Hematopoietic multipotent progenitor cell treated with erythropoietin and hydrocortisone succinate and interleukin-3 and kit ligand, for 15 days (in vitro differentiated cells): Measurements from ENCODE around the gene OAF.

ENCODE experiments used
- DNase-seq: peaks from one replicate; pipeline ENCODE4 v3.0.0-alpha.2; 2015; ENCODE audit warnings: low spot score

OAF gene

GRCh38 chr11:120183701-120184141 is 27.1 kb upstream of the OAF start:
- DNase-seq = no peak

- DNase-seq = no peak
Measured at GRCh38 chr11:120184371-120184945, 26.4 kb upstream of the OAF start.

- no peak for DNase-seq
Measured at GRCh38 chr11:120184946-120185705, 25.7 kb upstream of the OAF start.

- no peak for DNase-seq
Measured at GRCh38 chr11:120185706-120186455, 25.0 kb upstream of the OAF start.

DNA sequence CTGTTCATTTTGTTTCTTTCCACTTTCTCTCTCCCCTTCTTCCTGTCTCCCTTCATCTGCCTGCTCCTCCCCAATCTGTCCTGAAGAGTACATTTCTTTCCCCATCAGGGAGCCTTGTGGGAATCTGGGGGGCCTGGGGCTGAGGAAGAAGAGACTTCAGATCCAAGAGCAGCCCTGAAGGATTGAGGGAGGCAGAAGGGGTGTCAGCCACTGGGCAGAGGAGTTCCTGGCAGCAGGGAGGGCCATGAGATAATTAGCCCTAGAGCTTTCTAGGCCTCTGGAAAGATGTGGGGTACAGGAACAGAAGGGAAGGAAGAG is 24.4 kb upstream of the OAF start:
- no peak for DNase-seq

DNA sequence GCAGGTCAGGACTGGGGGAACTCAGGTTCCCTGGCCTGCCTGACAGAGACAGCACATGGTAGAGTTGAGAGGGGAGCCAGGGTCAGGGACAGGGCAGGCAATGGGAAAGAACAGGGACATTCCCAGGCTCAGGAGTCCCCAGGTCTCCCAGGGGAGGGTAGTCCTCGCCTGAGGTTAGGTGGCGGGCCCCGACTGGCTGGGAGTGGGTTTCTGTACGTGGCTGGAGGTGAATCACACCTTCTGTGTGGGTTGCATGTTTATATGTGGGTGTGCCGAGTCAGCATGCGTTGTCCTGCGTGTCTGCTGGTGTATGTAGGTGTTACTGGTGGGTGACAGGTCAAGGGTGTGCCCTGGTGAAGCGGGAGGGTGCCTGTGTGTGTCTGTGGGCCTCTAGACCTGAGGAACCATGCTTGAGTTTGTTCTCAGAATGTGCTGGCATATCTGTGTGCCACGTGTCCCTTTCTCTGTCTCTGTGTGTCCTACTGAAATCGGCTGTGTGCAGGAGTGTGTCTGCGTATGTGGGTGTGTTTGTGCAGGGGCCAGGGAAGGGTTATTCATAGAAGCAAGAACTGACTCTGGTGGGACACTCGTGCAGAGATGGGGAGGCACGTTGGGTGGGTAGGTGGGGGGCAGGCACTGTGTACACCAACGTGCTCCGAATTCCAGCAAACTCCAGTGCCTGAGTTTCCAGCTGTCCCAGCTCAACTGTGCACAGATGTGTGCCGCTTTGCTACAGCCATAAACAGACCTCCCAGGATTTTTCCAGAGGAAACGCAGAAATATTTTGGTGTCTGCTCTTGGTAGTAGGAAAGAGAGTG is 23.8 kb upstream of the OAF start:
- DNase-seq = no peak

DNA sequence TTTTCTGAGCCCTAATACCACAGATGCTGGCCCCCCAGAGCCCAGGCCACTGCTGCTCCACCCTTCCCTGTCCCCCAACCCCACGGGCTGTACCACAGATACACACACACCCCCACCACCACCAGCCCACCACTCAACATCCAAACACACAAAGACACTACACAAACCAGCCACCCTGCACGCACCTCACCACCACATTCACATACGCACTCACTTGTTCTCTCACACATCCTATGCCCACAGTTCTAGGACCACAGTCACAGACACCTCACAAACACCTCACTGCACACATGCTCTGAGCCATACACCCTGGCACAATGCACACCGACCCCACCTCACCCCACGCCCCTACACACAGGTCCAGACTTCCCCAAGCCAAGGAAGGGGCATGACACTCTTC is 22.5 kb upstream of the OAF start:
- DNase-seq = no peak

- no peak for DNase-seq
Measured at GRCh38 chr11:120188811-120189455, 21.9 kb upstream of the OAF start.

DNA sequence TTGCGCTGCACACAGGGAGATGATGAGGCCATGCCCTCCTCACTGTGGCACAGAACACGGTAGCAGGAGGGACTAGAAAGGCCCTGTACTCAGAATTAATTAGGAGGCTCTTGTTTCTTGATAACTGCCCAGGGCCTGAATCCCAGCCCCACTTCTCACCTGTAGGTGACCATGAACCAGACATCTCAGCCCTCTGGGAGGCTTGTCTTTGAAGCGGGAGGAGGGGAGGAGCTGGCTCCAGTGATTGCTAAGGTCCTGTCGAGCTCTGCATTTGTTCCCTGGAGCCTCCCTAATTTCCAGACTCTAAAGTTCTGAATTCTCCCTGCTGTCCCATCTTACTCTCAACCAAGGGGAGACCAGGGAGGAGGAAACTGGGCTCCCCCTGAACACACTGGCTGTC is 19.8 kb upstream of the OAF start:
- no peak for DNase-seq

DNA sequence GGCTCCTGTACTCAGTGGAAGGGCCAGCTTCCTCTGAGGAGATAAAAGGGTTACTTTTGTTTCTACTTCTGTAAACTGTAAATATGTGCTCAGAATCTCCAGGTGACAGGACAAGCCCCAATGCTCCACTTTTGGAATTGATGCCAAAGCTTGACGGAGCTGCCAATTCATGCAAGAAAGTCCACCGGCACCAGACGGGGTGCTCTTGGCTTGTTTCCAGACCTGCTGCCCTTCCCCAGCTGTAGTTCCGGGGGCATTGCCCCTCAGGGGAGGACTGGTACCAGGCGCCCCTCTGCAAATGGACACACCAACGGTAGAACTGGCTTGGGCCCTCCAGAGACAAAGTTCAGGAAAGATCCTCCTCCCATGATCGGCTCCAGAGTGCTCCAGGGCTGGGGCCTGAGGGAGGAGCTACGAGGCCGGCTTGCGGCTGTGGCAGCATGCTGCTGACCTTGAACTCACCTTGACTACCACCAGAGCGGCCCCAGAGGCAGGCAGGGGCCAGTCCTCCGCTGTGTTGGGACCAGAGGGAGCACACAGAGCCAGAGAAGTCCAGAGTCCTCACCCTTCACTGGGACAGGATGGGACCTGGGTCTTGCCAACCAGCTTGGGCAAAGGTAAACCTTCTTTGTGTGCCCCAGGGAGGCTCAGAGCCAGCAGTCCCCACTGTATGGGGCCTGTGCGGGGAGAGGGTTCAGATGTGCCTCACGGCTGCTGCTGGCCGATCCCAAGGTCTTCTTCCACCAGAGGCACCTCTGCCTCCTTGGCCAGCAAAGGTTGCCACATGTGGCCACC is 17.8 kb upstream of the OAF start:
- DNase-seq = no peak

GRCh38 chr11:120194166-120194565 is 16.7 kb upstream of the OAF start:
- DNase-seq = no peak

DNA sequence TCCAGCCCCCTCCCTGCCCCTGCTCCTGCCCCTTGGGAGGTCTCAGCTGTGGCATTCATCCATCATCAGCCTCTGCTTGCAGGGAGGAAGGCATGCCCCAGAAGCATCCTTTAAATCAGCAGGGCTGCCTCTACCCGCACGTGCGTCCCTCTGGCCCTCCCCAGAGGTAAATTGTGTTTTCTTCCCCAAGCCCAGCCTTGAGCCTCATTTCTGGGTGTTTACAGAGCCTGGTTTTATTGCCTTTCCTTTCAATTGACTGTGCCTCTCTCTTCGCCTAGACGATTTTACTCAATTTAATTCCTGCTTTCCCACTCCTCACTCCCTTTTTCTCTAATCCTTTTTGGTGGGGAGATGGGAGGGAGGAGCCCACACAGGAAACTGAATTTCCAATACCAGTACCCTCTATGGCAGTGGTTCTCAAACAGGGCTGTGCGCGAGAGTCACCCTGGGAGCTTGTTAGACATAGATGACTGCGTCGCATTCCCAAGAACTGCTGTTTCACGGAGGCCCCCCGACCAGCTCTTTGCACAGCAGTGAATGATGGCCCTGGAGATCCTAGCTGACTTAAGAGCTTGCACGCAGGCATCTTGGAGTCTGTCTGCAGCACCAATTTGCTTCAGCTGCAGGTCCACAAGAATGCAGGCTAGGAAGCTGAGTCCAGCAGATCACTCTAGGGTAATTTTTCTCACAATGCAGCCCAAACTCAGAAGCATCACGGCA is 15.1 kb upstream of the OAF start:
- no peak for DNase-seq

GRCh38 chr11:120196826-120197225 is 14.0 kb upstream of the OAF start:
- DNase-seq = no peak

DNA sequence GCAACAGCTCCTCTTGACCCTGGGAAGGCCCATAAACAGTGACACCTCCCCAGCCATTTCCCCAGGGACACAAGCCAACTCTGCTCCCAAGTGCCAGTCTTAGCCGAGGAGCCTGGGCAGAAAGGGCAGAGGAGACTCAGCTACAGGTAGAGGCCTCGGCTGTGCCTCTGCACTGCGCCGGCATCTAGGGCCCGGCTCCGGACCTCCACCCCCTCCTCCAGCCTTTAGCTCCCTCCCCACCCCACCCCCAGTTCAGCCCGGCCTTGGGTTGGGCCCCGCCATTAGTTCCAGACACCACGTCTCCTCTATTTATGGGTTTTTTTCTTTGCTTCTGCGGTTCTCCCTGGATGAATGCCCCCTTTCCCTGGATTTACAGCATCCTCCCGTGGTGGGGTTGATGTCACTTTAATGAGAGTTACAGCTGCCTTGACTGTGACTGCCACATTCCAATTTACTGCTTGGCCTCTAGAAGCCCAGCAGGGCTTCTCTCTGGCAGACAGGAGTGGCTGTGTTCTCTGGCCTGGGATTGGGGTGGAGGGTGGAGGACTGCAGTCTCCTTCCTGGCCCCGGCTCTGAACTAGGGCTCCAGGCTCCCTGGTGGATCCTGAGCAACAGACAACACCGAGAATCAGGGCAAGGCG is 13.5 kb upstream of the OAF start:
- no peak for DNase-seq

DNA sequence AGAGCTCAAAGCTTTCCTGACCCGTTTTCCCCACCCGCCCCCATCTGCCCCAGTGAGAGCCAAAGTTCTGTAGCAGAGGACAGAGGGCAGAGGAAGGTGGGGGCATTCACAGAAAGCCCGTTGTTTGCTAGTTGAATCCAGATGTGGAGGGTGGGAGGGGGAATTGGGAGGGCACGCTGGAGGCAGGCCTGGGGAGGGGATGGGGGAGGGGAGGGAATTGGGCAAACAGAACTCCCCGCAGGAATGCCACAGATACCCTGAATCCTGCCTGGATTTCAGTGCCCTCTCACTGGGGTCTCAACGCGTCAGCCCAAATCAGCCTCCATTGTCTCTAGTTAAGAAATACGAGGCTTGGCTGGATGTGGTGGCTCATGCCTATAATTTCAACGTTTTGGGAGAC is 12.9 kb upstream of the OAF start:
- no peak for DNase-seq

DNA sequence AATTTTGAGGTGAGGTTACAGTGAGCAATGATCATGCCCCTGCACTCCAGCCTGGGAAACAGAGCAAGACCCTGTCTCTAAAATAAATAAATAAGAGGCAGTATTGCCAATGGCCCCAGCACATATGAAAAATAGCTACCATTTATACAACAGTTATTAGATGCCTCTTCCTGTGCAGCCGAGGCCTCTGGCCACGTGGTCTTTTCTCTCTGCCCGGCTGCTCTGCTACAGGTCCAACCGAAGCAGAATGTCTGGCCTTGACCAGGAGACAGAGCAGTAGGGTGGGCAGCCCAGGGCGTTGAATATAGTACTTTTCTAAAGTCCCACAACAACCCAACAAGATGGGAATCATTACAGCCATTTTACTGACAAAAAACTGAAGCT is 12.4 kb upstream of the OAF start:
- no peak for DNase-seq

DNA sequence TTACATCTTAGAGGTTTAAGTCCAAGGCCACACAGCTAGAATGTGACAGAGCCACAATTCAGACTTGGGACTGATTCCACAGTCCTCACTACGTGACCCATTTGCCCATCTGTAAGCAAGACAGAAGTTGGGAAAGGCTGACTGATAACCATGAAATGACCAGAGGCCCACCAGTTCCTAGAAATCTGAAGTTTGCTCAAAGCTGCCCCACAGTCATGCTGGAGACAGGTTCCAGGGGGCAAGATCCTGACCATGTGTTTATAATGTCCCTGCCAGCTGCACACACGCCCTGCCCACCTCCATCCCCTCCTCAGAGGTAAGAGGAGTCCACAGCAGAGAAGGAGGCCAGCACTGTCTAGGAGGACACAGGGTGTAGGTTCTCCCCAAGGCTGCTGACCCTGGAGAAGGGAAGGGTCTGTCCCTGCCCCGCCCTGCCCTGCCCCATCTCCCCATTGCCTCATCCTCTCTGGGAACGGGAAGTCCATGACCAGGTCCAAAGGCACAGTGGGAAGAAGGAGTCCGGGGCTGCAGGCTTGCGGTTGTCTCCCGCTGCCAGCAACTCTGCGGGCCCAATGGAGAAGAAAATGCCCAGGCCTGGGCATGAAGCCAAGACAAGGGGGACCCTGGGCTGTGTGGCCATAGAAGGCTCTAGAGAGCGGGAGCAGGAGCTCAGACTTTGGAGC is 11.9 kb upstream of the OAF start:
- DNase-seq = no peak

DNA sequence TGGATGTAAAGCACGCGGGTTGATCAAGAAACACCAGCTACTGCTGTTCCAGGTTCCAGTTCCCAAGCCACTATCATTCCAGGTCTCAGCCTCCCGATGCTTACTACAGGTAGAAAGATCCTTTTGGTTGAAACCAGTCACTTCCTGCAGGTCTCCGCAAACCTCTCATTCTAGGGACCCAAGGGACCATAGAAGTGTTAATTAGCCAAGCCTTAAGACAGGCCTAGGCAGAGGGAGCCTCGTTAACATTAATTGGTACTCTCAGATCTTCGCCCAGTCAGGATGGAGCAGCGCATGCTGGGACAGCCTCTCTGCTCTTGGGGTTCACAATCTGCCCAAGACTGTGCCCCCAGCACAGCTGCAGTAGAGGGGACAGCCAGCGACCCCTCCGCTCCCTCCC is 11.2 kb upstream of the OAF start:
- DNase-seq = no peak

DNA sequence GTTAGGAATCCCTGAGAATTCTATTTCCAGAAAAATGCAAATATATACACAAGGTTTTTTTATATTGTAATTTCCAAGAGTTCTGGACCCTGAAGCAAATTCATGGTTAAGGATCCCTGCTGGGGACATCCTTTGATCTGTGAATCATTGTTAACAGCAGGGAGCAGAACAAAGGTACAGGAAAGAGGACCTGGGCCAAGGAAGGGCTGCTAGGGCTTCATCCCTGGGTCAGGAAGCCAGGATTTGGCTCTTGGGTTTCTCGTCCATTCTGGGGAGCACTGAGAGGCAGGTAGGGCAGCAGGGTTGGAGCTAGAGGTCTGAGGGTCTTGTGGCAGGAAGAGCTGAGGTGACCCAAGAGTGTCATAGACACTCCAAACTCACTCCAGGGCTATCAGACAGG is 10.2 kb upstream of the OAF start:
- no peak for DNase-seq

DNA sequence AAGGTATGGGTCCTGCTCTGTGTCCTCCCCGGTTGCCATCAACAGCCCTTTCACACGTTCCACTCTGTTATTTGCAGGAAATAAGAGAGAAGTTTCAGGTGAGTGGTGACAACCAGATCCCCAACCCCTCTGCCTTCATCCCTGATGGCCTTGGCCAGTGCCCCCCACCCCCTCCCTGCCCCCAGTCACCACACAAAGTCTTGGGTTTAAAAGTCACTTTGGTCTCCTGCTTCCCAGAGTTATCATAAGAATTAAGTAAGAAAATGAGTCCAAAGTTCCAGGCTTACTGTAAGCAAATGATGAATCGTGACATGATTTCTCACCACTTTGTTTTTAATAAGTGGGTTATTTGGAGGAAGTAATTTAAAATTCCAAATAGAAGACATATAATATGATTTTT is 9.2 kb upstream of the OAF start:
- no peak for DNase-seq
